H1 (cell line): ENCODE data around the gene TMEM232. TPM values are rescaled to one million over a fixed set of nuclear protein-coding genes. Genes with fewer than 3 reads are reported as not detected.

ENCODE experiments used
- CTCF ChIA-PET: fragments of 300-600 bp; sonication (Branson Sonifier 250); formaldehyde crosslinking; loops from one replicate; lab custom pipeline; 2021; ENCODE audit not compliant: partially characterized antibody; lab: Charles Lee
- POLR2A ChIA-PET: fragments of 300-600 bp; sonication (Branson Sonifier 250); formaldehyde crosslinking; loops from one replicate; lab custom pipeline; 2021; ENCODE audit warnings: inconsistent platforms; ENCODE audit not compliant: partially characterized antibody; lab: Charles Lee
- DNase-seq, 2 experiments: peaks; one replicate each; pipeline versions ENCODE4 v3.0.0 to v3.0.0-alpha.2; 2010 to 2022; ENCODE audit warnings: low spot score in 2 of 2, low read depth in 1 of 2, mixed read lengths in 1 of 2
- FAIRE-seq: peaks from 2 replicates; lab custom pipeline; 2011; peaks lifted over from hg19 to GRCh38; lab: Jason Lieb, UNC
- H2AFZ ChIP-seq: 2 replicates; pipeline ENCODE4 v1.8.1; 2012; ENCODE audit warnings: low read length, inconsistent platforms
- H2AK5ac ChIP-seq: 2 replicates; pipeline ENCODE4 v1.6.1; 2013; ENCODE audit warnings: low read depth, low read length
- H2BK120ac ChIP-seq: replicated peaks from 2 replicates; pipeline ENCODE3; 2013; ENCODE audit warnings: low read depth, low read length, inconsistent platforms
- H2BK12ac ChIP-seq: 2 replicates; pipeline ENCODE4 v1.6.1; 2013; ENCODE audit warnings: low read depth, low read length
- H2BK15ac ChIP-seq: 2 replicates; pipeline ENCODE4 v1.6.1; 2013; ENCODE audit warnings: low read length
- H2BK20ac ChIP-seq: 2 replicates; pipeline ENCODE4 v1.6.1; 2013; ENCODE audit warnings: low read length
- H2BK5ac ChIP-seq: 2 replicates; pipeline ENCODE4 v1.6.1; 2013; ENCODE audit warnings: low read depth, low read length
- H3K14ac ChIP-seq: 2 replicates; pipeline ENCODE4 v1.6.1; 2013; ENCODE audit warnings: inconsistent platforms; ENCODE audit not compliant: insufficient read length
- H3K18ac ChIP-seq: 2 replicates; pipeline ENCODE4 v1.6.1; 2013; ENCODE audit warnings: low read length; ENCODE audit errors: extremely low read depth
- H3K23ac ChIP-seq: 2 replicates; pipeline ENCODE4 v1.6.1; 2013; ENCODE audit warnings: inconsistent platforms; ENCODE audit not compliant: insufficient read length
- H3K23me2 ChIP-seq: 2 replicates; pipeline ENCODE4 v1.6.1; 2013; ENCODE audit warnings: low read depth, low read length
- H3K27ac ChIP-seq: 2 replicates; pipeline ENCODE4 v1.6.1; 2011; ENCODE audit warnings: low read depth, low read length, inconsistent platforms
- H3K27me3 ChIP-seq, 4 experiments: replicated peaks in 1 of 4; 1 replicate in 1 of 4; 2 replicates in 3 of 4; pipeline versions ENCODE4 v1.6.1 to v1.8.1; 2011 to 2013; ENCODE audit warnings: low read length in 3 of 4, mild to moderate bottlenecking in 3 of 4, inconsistent platforms in 2 of 4, mixed read lengths in 2 of 4, moderate library complexity in 1 of 4; ENCODE audit not compliant: control insufficient read depth in 3 of 4, insufficient read depth in 3 of 4; ENCODE audit errors: extremely low read depth in 1 of 4
- H3K36me3 ChIP-seq, 4 experiments: 2 replicates each; pipeline versions ENCODE4 v1.6.1 to v1.8.1; 2011 to 2013; ENCODE audit warnings: mild to moderate bottlenecking in 4 of 4, low read length in 3 of 4, moderate library complexity in 2 of 4, control low read depth in 1 of 4, inconsistent platforms in 1 of 4; ENCODE audit not compliant: insufficient read depth in 4 of 4, control insufficient read depth in 2 of 4
- H3K4ac ChIP-seq: replicated peaks from 2 replicates; pipeline ENCODE3; 2013; ENCODE audit warnings: low read length, low read depth, mixed read lengths, inconsistent platforms; ENCODE audit not compliant: insufficient read length
- H3K4me1 ChIP-seq, 4 experiments: replicated peaks in 1 of 4; 1 replicate in 1 of 4; 2 replicates in 3 of 4; pipeline versions ENCODE4 v1.6.1 to v1.8.1; 2011 to 2013; ENCODE audit warnings: low read length in 3 of 4, inconsistent platforms in 2 of 4, mixed read lengths in 1 of 4; ENCODE audit not compliant: insufficient read depth in 4 of 4, control insufficient read depth in 3 of 4
- H3K4me2 ChIP-seq, 2 experiments: 2 replicates each; pipeline versions ENCODE4 v1.6.1 to v1.8.1; 2011 to 2013; ENCODE audit warnings: low read depth in 2 of 2, low read length in 2 of 2, control low read depth in 1 of 2, inconsistent platforms in 1 of 2, mild to moderate bottlenecking in 1 of 2; ENCODE audit not compliant: insufficient read depth in 1 of 2
- H3K4me3 ChIP-seq, 4 experiments: fragments of 200-600, 300-600 bp in 1 of 4; sonication (generic), shearing (Covaris generic), sonication (Bioruptor Twin) in 1 of 4; 2 replicates each; pipeline versions ENCODE4 v1.5.1 to v1.8.1; 2011 to 2016; ENCODE audit warnings: low read length in 4 of 4, low read depth in 3 of 4, control low read depth in 2 of 4, inconsistent platforms in 2 of 4, mild to moderate bottlenecking in 2 of 4, mixed read lengths in 1 of 4, moderate library complexity in 1 of 4; ENCODE audit not compliant: insufficient read depth in 2 of 4; ENCODE audit errors: extremely low read depth in 1 of 4
- H3K56ac ChIP-seq: replicated peaks from 2 replicates; pipeline ENCODE3; 2013; ENCODE audit warnings: low read depth, mild to moderate bottlenecking, mixed read lengths, low read length, inconsistent platforms; ENCODE audit not compliant: insufficient read length
- H3K79me1 ChIP-seq: 2 replicates; pipeline ENCODE4 v1.6.1; 2013; ENCODE audit warnings: low read depth, low read length, control low read depth
- H3K79me2 ChIP-seq, 2 experiments: 2 replicates each; pipeline versions ENCODE4 v1.6.1 to v1.8.1; 2012 to 2013; ENCODE audit warnings: low read length in 2 of 2, mild to moderate bottlenecking in 2 of 2, inconsistent platforms in 1 of 2; ENCODE audit not compliant: insufficient read depth in 2 of 2, control insufficient read depth in 1 of 2
- H3K9ac ChIP-seq, 4 experiments: replicated peaks in 1 of 4; 1 replicate in 1 of 4; 2 replicates in 3 of 4; pipeline versions ENCODE4 v1.6.1 to v1.8.1; 2011 to 2013; ENCODE audit warnings: low read depth in 3 of 4, low read length in 3 of 4, control low read depth in 2 of 4, mild to moderate bottlenecking in 2 of 4, moderate library complexity in 2 of 4, inconsistent platforms in 1 of 4; ENCODE audit errors: extremely low read depth in 1 of 4
- H3K9me3 ChIP-seq, 2 experiments: 2 replicates each; pipeline versions ENCODE4 v1.6.1 to v1.8.1; 2012 to 2013; ENCODE audit warnings: mild to moderate bottlenecking in 2 of 2, moderate library complexity in 2 of 2, control low read depth in 1 of 2, inconsistent platforms in 1 of 2, low read depth in 1 of 2, low read length in 1 of 2, mixed read lengths in 1 of 2; ENCODE audit not compliant: insufficient read depth in 2 of 2
- H4K20me1 ChIP-seq, 2 experiments: replicated peaks in 1 of 2; 2 replicates each; pipeline versions ENCODE3 to v1.8.1; 2011 to 2013; ENCODE audit warnings: inconsistent platforms in 2 of 2, low read length in 2 of 2, mild to moderate bottlenecking in 1 of 2; ENCODE audit not compliant: insufficient read depth in 2 of 2, control insufficient read depth in 1 of 2
- H4K5ac ChIP-seq: 2 replicates; pipeline ENCODE4 v1.6.1; 2013; ENCODE audit warnings: low read length, low read depth, mixed read lengths, inconsistent platforms; ENCODE audit not compliant: insufficient read length
- H4K8ac ChIP-seq: 2 replicates; pipeline ENCODE4 v1.8.0; 2013; ENCODE audit warnings: mild to moderate bottlenecking, moderate library complexity, low read length, inconsistent platforms; ENCODE audit not compliant: insufficient read depth; ENCODE audit errors: extremely low read depth
- H4K91ac ChIP-seq: replicated peaks from 2 replicates; pipeline ENCODE3; 2013; ENCODE audit warnings: low read length, mixed read lengths, inconsistent platforms; ENCODE audit not compliant: insufficient read length
- BACH1 ChIP-seq: IDR thresholded peaks from 2 replicates; pipeline ENCODE4 v1.6.1; 2012; ENCODE audit warnings: low read length, improper control_type of control experiment
- CREB1 ChIP-seq: IDR thresholded peaks from 2 replicates; pipeline ENCODE4 v1.6.1; 2012; ENCODE audit warnings: inconsistent platforms
- JUND ChIP-seq: IDR thresholded peaks from 2 replicates; pipeline ENCODE4 v1.6.1; 2011; ENCODE audit warnings: mild to moderate bottlenecking, improper control_type of control experiment, low read length
- MAFK ChIP-seq: IDR thresholded peaks from 2 replicates; pipeline ENCODE4 v1.6.1; 2012; ENCODE audit warnings: low read depth, mild to moderate bottlenecking, improper control_type of control experiment, low read length
- NANOG ChIP-seq: IDR thresholded peaks from 2 replicates; pipeline ENCODE4 v1.6.1; 2011; ENCODE audit warnings: low read length, low read depth, mild to moderate bottlenecking, inconsistent platforms; ENCODE audit not compliant: insufficient read depth, poor library complexity, severe bottlenecking
- POLR2A ChIP-seq, 2 experiments: IDR thresholded peaks; 1 replicate in 1 of 2; 2 replicates in 1 of 2; pipeline ENCODE4 v1.6.1; 2011; ENCODE audit warnings: low read depth in 2 of 2, low read length in 2 of 2, mild to moderate bottlenecking in 2 of 2; ENCODE audit errors: control extremely low read depth in 1 of 2
- RAD21 ChIP-seq, 2 experiments: IDR thresholded peaks in 1 of 2; conservative IDR thresholded peaks in 1 of 2; 2 replicates each; pipeline ENCODE4 v1.6.1; 2011; ENCODE audit warnings: low read depth in 2 of 2, low read length in 2 of 2, improper control_type of control experiment in 1 of 2, inconsistent platforms in 1 of 2, mild to moderate bottlenecking in 1 of 2, moderate library complexity in 1 of 2
- RFX5 ChIP-seq: IDR thresholded peaks from 2 replicates; pipeline ENCODE4 v1.6.1; 2011; ENCODE audit warnings: low read depth, low read length, improper control_type of control experiment, borderline replicate concordance
- SIN3A ChIP-seq, 2 experiments: IDR thresholded peaks in 1 of 2; conservative IDR thresholded peaks in 1 of 2; 2 replicates each; pipeline ENCODE4 v1.6.1; 2011 to 2012; ENCODE audit warnings: low read length in 2 of 2, improper control_type of control experiment in 1 of 2, low read depth in 1 of 2, mild to moderate bottlenecking in 1 of 2
- WGBS, 2 experiments: shearing (Covaris generic) in 1 of 2; methylation state at CpG; one replicate each; pipeline versions ENCODE4 v1.1.6 to v1.1.7; 2013 to 2015; ENCODE audit warnings: low lambda C conversion rate in 2 of 2, mixed read lengths in 2 of 2, inconsistent platforms in 1 of 2, low coverage in 1 of 2, missing lambda C conversion rate in 1 of 2; ENCODE audit not compliant: insufficient replicate concordance in 2 of 2, insufficient coverage in 1 of 2, insufficient read length in 1 of 2; ENCODE audit errors: extremely low coverage in 1 of 2, missing lambda C conversion rate in 1 of 2; 5-methylcytosine and 5-hydroxymethylcytosine counted together
- polyA plus RNA-seq, 7 experiments: library from polyadenylated mRNA; depleted of rRNA in 3 of 7; stranded (reverse) in 5 of 7; unstranded in 2 of 7; fragments of >200 nt in 5 of 7; fragments of 200-250 nt in 2 of 7; gene quantifications; 1 replicate in 5 of 7; 2 replicates in 1 of 7; 4 replicates in 1 of 7; pipeline versions ENCODE4 v1.2.1 to v1.2.3, GENCODE V29; 2011 to 2013; ENCODE audit warnings: missing spikeins in 2 of 7, mixed read lengths in 2 of 7
- total RNA-seq: library from RNA; stranded (reverse); fragmentation: NEBNext Ultra II Directional; extraction: Animal tissue kit (Norgen Biotek cat#: 25700); gene quantifications from 2 replicates; pipeline ENCODE4 v1.2.1, GENCODE V29; 2021

The TMEM232 gene
- total and polyA plus RNA-seq, 2 of the 8 experiments (the other 6 are each of a cell fraction or from before 2014, with no cell fraction given): 0.38 to 1.3 TPM

DNA sequence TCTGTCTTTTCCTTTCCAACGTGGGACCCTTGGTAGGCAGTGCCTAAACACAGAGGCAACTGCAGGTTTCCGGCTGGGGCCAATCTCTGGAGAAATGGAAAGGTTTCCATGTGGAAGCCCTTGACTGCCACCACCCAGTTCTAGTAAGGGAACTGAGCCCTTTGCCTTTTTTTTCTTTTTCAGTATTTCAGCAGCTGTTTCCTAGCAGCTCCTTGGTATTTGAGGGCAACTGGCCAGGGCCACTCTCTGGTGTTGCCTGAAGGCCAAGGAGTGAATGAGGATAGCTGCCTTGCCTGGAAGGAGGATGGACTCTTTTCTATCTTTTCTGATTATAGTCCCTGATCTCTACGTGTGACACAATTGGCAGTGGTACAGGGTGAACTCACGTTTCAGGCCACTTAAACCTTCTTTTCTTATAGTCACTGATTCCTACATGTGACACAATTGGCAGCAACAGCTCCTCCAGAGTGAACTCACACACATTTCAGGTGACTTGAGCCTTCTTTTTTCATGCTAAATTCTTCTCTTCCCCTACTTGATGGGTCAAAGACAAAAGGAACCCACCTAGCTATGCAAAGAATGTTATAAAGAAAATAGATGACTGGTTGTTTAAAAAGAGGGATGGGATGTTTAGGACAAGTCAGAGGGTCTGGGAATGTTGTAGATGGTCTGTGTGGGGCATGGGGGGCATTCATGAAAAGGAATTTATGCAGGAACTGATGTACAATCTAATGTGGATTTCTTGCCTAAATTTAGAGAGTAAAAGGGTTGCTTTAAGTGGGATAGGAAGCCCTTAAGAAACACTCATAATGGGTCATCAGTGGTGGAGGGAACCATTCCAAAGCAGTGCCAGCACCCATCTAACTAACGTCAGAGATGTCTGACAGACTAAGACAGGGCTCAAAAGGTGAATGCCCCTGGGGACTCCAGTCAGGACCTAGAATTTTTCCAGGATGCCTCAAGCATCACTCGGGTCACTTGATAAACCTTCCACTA lies 190.1 kb downstream of the TMEM232 start:
- H3K9me3 ChIP-seq: no peaks in the 10 kb centered on the region
- 0 out of 2 replicates have a peak overlapping the region, but pooled peaks have one; percentile 0 for H2AFZ ChIP-seq
- H4K91ac ChIP-seq: peak overlapping the region; percentile 91
- peak; percentile 98 for FAIRE-seq
- H3K4ac ChIP-seq: peak overlapping the region; percentile 23
- H3K14ac ChIP-seq: no peak overlapping the region
- ChIA-PET POLR2A (interaction anchor here (0.7 to 1.6 kb wide), 9 partner anchors 9 to 93 kb away, joined by 3 to 8 read pairs (median 4); no protein-coding TSS in a partner anchor), CTCF (interaction anchor here (1.5 kb wide), 1 partner anchor 24 kb away, joined by 3 read pairs; no protein-coding TSS in a partner anchor)
- H3K18ac ChIP-seq: peak overlapping the region; percentile 97
- H3K79me1 ChIP-seq: no peaks in the 10 kb centered on the region
- peak overlapping the region; percentile 85 for H4K5ac ChIP-seq
- peak overlapping the region; percentile 89 for H3K27ac ChIP-seq
- peak overlapping the region; percentile 57 to 59 for H3K4me2 ChIP-seq
- H2BK15ac ChIP-seq: no peak overlapping the region
- peak overlapping the region; percentile 100 for H2BK5ac ChIP-seq
- 36% methylated on average over 6 of the region's 6 CpGs; no CpG with 5 or more reads in 1 of the 2 experiments for WGBS, 2 experiments
- peak overlapping the region; percentile 88; the same call in 1 of the 2 replicates for H2BK20ac ChIP-seq
- peak overlapping the region; percentile 100 for H2BK12ac ChIP-seq
- peak overlapping the region; percentile 93 for H2BK120ac ChIP-seq
- no peaks in the 10 kb centered on the region for H3K36me3 ChIP-seq
- H2AK5ac ChIP-seq: peak overlapping the region; percentile 100; the same call in 1 of the 2 replicates
- H3K23ac ChIP-seq: no peak overlapping the region
- H3K4me3 ChIP-seq: peak overlapping the region in 1 of 4 experiments; percentile 20; a peak in 1 of 8 replicates
- no peaks in the 10 kb centered on the region for H4K20me1 ChIP-seq
- no peaks in the 10 kb centered on the region for H3K27me3 ChIP-seq
- DNase-seq: peak; percentile 41 to 64
- peak overlapping the region; percentile 64 for H3K56ac ChIP-seq
- H3K23me2 ChIP-seq: 0 out of 2 replicates have a peak, but pooled peaks cover 2% of the 10 kb centered on the region
- H3K9ac ChIP-seq: peak overlapping the region in 2 of 4 experiments; percentile 31 to 54; a peak in 4 of 7 replicates
- H3K79me2 ChIP-seq: no peaks in the 10 kb centered on the region
- peaks cover 4 to 18% (median 8%) of the 10 kb centered on the region in 4 experiments; a peak in 5 of 7 replicates for H3K4me1 ChIP-seq
- H4K8ac ChIP-seq: no peak overlapping the region
- TF ChIP-seq SIN3A (conservative IDR thresholded peaks at IDR 0.05 in 1 of 2, IDR thresholded peaks at IDR 0.05 in 1 of 2; ENCODE audit: low read depth in 1 of 2, low read length in 2 of 2) (no peak), MAFK (0 out of 2 replicates have a peak, but pooled peaks have one; percentile 38), JUND (peak; percentile 45), RFX5 (no peak), NANOG (peak; percentile 79), POLR2A (IDR thresholded peaks at IDR 0.05; ENCODE audit: control extremely low read depth in 1 of 2, low read depth in 2 of 2, low read length in 2 of 2) (peak in 1 of 2 experiments; percentile 47; a peak in 1 of 3 replicates), RAD21 (IDR thresholded peaks at IDR 0.05 in 1 of 2, conservative IDR thresholded peaks at IDR 0.05 in 1 of 2; ENCODE audit: low read depth in 2 of 2, low read length in 2 of 2) (0 out of 4 replicates have a peak, but pooled peaks of 1 of the 2 experiments have one; percentile 1), CREB1 (0 out of 2 replicates have a peak, but pooled peaks have one; percentile 30), BACH1 (peak; percentile 24; the same call in 1 of the 2 replicates)
